NCI-H446 treated with DMSO at 0.1 percent for 48 hours (cell line): Measurements from ENCODE around the gene C12orf75.
A peak's percentile ranks its signal among the peaks of the same experiment; 100 is the strongest.
"Not testable (repeated sequence)": the region's sequence is repeated elsewhere in the genome, so short reads cannot be mapped to it uniquely, and the experiment has no call there.

Experiments
- DNase-seq: peaks from one replicate; lab custom pipeline; 2025; lab: John Stamatoyannopoulos, UW

The C12orf75 gene

GRCh38 chr12:105378911-105379310, 48.4 kb downstream of the C12orf75 start:
- DNase-seq = no peak

- DNase-seq = peak; percentile 16
Observed at GRCh38 chr12:105382771-105383622, 52.5 kb downstream of the C12orf75 start.

DNA sequence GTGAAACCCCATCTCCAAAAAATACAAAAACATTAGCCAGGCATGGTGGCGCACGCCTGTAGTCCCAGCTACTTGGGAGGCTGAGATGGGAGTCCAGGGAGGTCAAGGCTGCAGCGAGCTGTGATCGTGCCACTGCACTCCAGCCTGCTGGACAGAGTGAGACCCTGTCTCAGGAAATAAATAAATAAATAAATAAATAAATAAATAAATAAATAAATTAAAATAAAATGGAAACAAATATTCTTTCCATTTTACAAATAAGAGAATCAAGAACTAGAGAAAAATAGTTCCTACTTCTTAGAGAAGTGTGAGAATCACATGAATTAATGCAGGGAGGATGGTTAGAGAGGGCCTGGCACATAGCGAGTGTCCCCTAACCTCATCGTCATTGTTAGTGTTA, 53.7 kb downstream of the C12orf75 start:
- DNase-seq = no peak

DNA sequence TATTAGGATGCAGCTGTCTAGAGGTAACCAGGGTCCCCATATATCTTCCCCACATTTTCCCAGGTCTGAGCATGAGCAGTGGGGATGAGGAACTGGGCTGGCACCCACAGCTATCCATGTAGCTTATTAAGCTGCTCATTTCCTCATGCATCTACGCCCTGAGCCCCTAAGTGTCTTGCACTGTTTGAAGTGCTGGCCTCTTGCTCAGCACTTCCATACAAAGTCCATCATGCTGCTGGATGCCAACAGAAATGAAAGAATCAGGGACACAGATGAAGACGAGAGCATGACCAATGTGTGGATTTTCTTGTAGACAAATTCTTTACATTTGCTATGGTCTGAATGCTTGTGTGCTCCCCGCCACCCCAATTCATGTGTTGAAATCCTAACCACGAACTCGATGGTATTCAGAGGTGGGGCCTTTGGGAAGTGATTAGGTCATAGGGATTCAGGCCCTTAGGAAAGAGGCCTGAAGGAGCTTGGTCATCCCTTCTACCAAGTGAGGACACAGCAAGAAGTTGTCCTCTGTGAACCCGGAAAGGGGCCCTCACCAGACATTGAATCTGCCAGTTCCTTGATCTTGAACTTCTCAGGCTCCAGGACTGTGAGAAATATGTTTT, 54.5 kb downstream of the C12orf75 start:
- DNase-seq = no peak

DNA sequence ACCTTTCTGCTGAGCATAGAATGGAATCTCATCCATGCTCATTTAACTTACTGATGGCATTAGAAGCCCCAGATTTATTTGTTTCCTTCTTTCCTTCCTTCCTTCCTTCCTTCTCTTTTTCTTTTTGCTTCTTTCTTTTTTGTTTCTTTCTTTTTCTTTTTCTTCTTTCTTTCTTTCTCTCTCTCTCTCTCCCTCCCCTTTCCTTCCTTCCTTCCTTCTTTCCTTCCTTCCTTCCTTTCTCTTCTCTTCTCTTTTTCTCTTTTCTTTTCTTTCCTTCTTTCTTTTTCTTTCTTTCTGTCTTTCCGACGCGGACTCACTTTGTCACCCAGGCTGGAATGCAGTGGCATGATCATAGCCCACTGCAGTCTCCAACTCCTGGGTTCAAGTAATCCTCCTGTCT, 55.9 kb downstream of the C12orf75 start:
- no peak for DNase-seq

DNA sequence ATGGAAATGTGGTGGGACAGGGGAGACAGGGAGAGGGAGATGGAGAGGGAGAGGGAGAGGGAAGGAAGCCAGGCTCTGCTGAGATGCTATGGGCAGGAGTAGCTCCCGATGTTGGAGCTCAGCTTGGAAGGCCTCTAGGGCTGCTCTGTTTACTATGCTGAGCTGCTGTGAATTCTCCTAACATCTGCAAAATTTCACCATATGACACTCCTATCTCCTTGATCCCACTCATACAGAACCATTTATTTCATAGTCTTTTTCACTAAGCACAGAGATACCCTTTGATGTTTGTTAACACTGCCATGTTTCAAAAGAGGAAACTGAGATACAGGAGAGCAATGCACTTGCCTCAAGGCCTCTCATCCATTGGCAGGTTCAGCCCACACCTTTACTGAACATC, 60.7 kb downstream of the C12orf75 start:
- DNase-seq = no peak

DNA sequence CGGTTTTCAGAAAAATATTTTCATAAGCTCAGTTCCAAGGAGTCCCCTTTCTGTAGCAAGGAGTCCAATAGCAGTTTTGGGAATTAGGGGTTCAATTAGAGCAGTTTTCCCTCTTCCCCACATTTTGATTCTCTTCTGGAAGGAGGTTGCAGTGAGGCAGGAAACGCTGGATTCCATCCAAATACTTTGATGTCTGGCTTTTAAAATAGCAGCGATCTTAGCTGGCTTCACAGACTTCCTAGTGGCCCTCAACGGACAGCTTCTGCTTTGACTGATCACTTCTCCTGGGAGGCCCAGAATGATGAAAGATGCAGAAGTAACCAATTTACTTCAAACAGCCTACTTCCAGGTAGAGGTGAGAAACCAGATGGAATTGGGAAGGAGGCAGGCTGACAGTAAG, 63.1 kb downstream of the C12orf75 start:
- no peak for DNase-seq

DNA sequence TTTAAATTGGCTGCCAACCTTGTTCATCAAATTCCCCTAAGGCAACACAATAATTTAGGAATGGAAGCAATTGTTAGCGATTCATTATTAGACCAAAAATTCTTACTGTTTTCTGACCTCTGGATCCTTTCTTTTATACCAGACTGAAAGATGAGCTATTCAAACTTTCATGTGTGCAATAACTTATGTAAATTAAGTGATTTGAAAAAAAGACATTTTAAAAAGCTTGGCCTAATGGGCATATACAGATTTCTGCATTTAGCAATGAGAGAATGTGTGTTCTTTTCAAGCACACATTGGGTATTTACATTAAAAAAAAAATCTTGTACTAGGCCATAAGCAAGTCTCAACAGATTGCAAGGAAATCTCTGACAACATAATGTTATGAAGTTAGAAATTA, 65.5 kb downstream of the C12orf75 start:
- DNase-seq = no peak

DNA sequence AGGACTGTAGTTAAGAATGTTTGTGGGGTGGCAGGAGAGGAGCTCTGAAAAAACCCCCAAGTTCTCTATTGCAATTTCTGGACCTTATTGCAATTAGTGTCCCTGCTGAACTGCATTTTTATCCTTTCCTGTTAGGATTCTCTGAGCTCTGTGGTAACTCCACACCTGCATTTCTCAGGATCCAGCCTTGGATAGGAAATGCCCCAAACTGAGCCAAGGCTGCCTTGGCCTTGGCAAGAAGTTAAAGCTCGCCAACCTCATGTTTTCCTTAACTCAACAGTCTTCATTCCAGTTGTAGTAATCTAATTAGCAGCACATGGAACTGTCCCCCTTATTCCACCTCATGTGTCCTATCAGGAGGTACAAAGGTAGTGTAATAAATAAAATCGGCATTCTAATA, 66.5 kb downstream of the C12orf75 start:
- DNase-seq = no peak

- DNase-seq = no peak
Observed at GRCh38 chr12:105398930-105399329, 68.4 kb downstream of the C12orf75 start.

GRCh38 chr12:105399428-105400081, 69.1 kb downstream of the C12orf75 start:
- no peak for DNase-seq

DNA sequence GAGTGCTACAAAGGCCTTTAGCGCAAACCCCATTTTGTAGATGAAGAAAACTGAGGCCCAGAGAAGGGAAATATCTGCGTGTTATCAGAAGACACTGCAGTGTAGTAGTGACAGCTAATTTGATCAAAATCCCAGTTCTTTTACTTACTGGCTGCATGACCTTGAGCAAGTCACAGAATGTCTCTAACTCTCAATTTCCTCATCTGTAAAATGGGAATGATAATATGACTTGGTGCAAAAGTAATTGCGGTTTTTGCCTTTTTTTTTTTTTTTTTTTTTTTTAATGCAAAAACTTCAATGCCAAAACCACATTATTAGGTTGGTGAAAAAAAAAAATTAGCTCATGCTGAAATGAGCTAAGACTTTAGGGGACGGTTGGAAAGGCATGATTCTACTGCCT, 69.7 kb downstream of the C12orf75 start:
- DNase-seq = no peak

GRCh38 chr12:105401198-105401597, 70.7 kb downstream of the C12orf75 start:
- no peak for DNase-seq

GRCh38 chr12:105402366-105402765, 71.9 kb downstream of the C12orf75 start:
- no peak for DNase-seq

GRCh38 chr12:105403095-105403494, 72.6 kb downstream of the C12orf75 start:
- DNase-seq = no peak

DNA sequence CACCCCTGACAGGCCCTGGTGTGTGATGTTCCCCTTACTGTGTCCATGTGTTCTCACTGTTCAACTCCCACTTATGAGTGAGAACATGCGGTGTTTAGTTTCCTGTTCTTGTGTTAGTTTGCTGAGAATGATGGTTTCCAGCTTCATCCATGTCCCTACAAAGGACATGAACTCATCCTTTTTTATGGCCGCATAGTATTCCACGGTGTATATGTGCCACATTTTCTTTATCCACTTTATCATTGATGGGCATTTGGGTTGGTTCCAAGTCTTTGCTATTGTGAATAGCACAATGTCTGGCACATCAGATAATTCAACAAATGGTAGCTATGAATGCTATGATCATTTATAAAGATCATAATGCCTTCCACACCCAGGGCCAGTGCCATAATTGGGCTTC, 73.6 kb downstream of the C12orf75 start:
- not testable (repeated sequence) for DNase-seq

DNA sequence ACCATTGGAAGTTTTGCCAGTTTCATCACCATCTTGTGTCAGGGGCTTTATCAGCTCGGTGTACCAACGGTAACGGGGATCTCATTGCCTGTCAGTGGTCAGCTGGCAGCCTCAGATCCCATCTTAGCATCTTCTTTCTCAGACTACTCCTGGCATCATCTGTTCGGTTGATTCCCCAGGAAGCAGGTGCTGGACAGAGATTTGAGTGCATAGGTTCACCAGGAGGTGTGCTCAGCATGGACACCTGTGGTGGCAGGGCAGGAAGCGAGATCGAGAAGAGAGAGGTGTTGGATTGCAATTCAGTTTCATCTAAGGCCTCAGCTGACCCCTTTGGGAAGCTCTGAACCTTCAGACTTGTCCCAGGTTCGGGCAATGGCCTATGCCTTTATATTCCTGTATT, 76.0 kb downstream of the C12orf75 start:
- DNase-seq = no peak

GRCh38 chr12:105409279-105409678, 78.8 kb downstream of the C12orf75 start:
- no peak for DNase-seq

GRCh38 chr12:105409801-105410471, 79.4 kb downstream of the C12orf75 start:
- DNase-seq = no peak

DNA sequence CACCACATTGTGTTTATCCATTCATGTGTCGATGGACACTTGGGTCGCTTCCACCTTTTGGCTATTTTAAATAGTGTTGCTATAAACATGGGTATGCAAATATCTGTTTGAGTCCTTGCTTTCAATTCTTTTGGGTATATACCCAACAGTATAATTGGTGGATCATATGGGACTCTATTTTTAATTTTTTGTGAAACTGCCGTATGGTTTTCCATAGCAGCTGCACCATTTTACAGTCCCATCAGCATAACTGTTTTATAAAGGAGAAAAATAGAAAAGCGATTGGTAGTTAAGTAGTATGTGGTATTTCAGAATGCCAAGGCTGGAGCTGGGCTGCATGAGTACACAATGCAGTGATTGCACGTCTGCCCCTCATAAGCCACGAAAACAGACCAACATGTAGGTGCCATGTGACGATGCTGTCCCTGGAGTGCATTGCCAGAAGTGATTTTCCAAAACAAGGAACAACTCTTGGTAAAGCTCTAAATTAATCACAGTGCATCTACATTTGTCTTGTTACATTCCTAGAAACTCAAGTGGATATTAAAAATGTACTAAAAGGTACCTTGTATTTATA, 83.5 kb downstream of the C12orf75 start:
- DNase-seq = no peak

DNA sequence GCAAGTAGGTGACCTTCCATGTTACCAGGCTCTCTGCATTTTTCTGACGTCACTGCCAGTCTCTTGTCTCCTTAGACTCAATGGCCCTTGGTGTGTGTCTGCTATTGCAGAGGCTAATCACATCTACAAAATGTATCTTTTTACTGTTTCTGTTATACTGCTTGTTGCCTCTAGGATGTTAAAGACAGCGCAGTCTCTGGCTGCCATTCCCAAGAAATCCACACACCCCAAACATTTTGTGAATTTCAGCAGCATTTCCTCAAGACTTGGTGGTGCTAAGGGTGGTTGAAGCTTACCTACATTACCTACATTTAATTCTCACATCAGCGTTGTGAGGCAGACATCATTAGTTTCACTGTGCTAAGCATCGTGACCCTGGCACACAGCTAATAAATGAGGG, 87.2 kb downstream of the C12orf75 start:
- DNase-seq = no peak

- DNase-seq = no peak
Observed at GRCh38 chr12:105418229-105418628, 87.7 kb downstream of the C12orf75 start.
